Measurements from ENCODE around the gene MAFB. TPM values are rescaled to one million over a fixed set of nuclear protein-coding genes. Genes with fewer than 3 reads are reported as not detected.

Gene MAFB
- total RNA-seq, 1 experiment from 2014 or later: 0.88 TPM

GRCh38 chr20:40664891-40665290 lies 24.1 kb downstream of the MAFB start:
- TF ChIP-seq CTCF (IDR thresholded peaks at IDR 0.05; ENCODE audit: insufficient read depth in 1 of 2, low read depth in 1 of 2, low read length in 1 of 2, severe bottlenecking in 1 of 2, unreplicated experiment in 1 of 2): no peak
- no peak overlapping the region for H3K27ac Mint-ChIP-seq (ENCODE audit: unreplicated experiment)

DNA sequence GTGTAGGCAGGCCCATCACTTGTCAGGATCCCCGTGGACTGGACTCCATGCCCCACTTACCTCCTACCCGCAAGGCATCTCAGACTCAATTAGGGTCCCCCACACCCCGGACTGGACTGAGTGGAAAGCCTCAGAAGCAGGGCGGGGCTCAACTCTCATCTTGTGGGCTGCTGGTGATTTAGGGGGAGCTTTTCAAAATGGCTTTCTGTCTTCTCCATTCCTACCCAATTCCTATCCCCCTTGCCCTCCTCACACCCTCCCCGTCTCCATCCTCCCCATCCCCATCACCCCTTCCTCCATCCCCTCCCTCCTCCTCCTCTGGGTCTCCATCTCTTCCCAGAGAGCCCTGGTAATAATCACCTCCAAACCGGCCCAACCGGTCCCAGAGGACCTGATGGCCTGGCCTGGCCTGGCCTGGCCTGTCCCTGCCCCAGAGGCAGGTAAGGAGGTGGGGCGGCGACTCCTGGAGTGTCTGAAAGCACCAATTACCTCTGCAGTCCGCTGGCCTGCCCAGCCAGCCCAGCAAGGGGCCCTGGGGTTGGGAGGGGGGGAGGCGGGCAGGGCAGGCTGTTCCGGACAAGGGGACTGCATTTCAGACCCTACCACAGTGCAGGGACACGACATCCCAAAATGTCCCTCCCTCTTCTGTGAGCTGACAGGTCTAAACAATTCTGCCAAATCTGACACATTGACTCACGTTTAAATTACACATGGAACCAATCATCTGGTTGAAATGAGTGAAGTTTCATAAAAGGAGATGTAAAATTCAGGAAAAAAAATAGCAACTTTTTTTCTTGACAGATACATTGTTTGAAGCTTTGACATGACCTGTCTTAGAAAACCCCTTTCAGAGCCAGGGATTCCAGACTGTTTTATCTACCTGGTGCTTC lies 24.8 kb downstream of the MAFB start:
- H3K27me3 Mint-ChIP-seq (ENCODE audit: insufficient read depth, unreplicated experiment): peaks cover 3% of the 10 kb centered on the region
- H3K36me3 Mint-ChIP-seq (ENCODE audit: insufficient read depth, unreplicated experiment): no peaks in the 10 kb centered on the region
- TF ChIP-seq CTCF (IDR thresholded peaks at IDR 0.05; ENCODE audit: insufficient read depth in 1 of 2, low read depth in 1 of 2, low read length in 1 of 2, severe bottlenecking in 1 of 2, unreplicated experiment in 1 of 2): no peak
- peak; percentile 82 to 88 for DNase-seq
- H3K27me3 ChIP-seq (replicated peaks; ENCODE audit: control insufficient read depth, insufficient read depth, low read length): no peaks in the 10 kb centered on the region
- H3K27ac Mint-ChIP-seq (ENCODE audit: unreplicated experiment): no peak overlapping the region
- BruUV-seq (replicated peaks): no TSS peak
- H3K4me3 Mint-ChIP-seq (ENCODE audit: unreplicated experiment): no peak overlapping the region
- no peak overlapping the region for H3K4me3 ChIP-seq (ENCODE audit: low read depth, low read length)
- ChIA-PET POLR2A (no interaction called here), CTCF (interaction anchor here (1.4 kb wide), 1 partner anchor 25 kb away, joined by 3 read pairs; no protein-coding TSS in a partner anchor)
- H3K9me3 Mint-ChIP-seq (ENCODE audit: unreplicated experiment): no peaks in the 10 kb centered on the region
- intact Hi-C loops (cut with micrococcal nuclease; ENCODE audit: unreplicated experiment): loop anchor here (1.0 kb wide), 1 partner anchor 45 kb away; no protein-coding TSS in a partner anchor
- H3K9me3 ChIP-seq: no peaks in the 10 kb centered on the region
- peaks cover 32% of the 10 kb centered on the region for H3K4me1 ChIP-seq
- H3K4me1 Mint-ChIP-seq (ENCODE audit: low read depth, unreplicated experiment): peaks cover 6% of the 10 kb centered on the region
- no peaks in the 10 kb centered on the region for H3K36me3 ChIP-seq (ENCODE audit: control insufficient read depth, insufficient read depth, low read length)

More at GRCh38 chr20:40664891-40665290, 24.1 kb downstream of the MAFB start:
- POLR2A ChIA-PET: no interaction called here
- Histone ChIP-seq H3K4me1 (peaks cover 36% of the 10 kb centered on the region), H3K27me3 (replicated peaks; ENCODE audit: control insufficient read depth, insufficient read depth, low read length) (no peaks in the 10 kb centered on the region), H3K9me3 (no peaks in the 10 kb centered on the region), H3K36me3 (ENCODE audit: control insufficient read depth, insufficient read depth, low read length) (no peaks in the 10 kb centered on the region), H3K4me3 (ENCODE audit: low read depth, low read length) (no peak overlapping the region)
- intact Hi-C loops (cut with micrococcal nuclease; ENCODE audit: unreplicated experiment): loop anchor here (1.0 kb wide), 1 partner anchor 46 kb away; no protein-coding TSS in a partner anchor
- Mint-ChIP-seq H3K9me3 (ENCODE audit: unreplicated experiment) (no peaks in the 10 kb centered on the region), H3K27me3 (ENCODE audit: insufficient read depth, unreplicated experiment) (no peaks in the 10 kb centered on the region), H3K36me3 (ENCODE audit: insufficient read depth, unreplicated experiment) (no peaks in the 10 kb centered on the region), H3K4me3 (ENCODE audit: unreplicated experiment) (no peak overlapping the region), H3K4me1 (ENCODE audit: low read depth, unreplicated experiment) (peaks cover 6% of the 10 kb centered on the region)
- BruUV-seq (replicated peaks): no TSS peak
- DNase-seq: no peak
- CTCF ChIA-PET: interaction anchor here (1.4 kb wide), 1 partner anchor 25 kb away, joined by 3 read pairs; no protein-coding TSS in a partner anchor

GRCh38 chr20:40663304-40663790 lies 25.7 kb downstream of the MAFB start:
- Histone ChIP-seq H3K27me3 (replicated peaks; ENCODE audit: control insufficient read depth, insufficient read depth, low read length) (no peaks in the 10 kb centered on the region), H3K4me1 (peaks cover 23% of the 10 kb centered on the region), H3K4me3 (ENCODE audit: low read depth, low read length) (no peak overlapping the region), H3K9me3 (no peaks in the 10 kb centered on the region), H3K36me3 (ENCODE audit: control insufficient read depth, insufficient read depth, low read length) (no peaks in the 10 kb centered on the region)
- H3K36me3 Mint-ChIP-seq (ENCODE audit: insufficient read depth, unreplicated experiment): no peaks in the 10 kb centered on the region
- H3K4me3 Mint-ChIP-seq (ENCODE audit: unreplicated experiment): no peak overlapping the region
- peaks cover 6% of the 10 kb centered on the region for H3K4me1 Mint-ChIP-seq (ENCODE audit: low read depth, unreplicated experiment)
- ChIA-PET POLR2A (interaction anchor here (0.6 kb wide), 1 partner anchor 44 kb away, joined by 5 read pairs; no protein-coding TSS in a partner anchor), CTCF (no interaction called here)
- no TSS peak for BruUV-seq (replicated peaks)
- no peak for TF ChIP-seq CTCF (IDR thresholded peaks at IDR 0.05; ENCODE audit: insufficient read depth in 1 of 2, low read depth in 1 of 2, low read length in 1 of 2, severe bottlenecking in 1 of 2, unreplicated experiment in 1 of 2)
- no peak for DNase-seq
- H3K27ac Mint-ChIP-seq (ENCODE audit: unreplicated experiment): no peak overlapping the region
- intact Hi-C loops (cut with micrococcal nuclease; ENCODE audit: unreplicated experiment): no loop called here
- no peaks in the 10 kb centered on the region for H3K9me3 Mint-ChIP-seq (ENCODE audit: unreplicated experiment)
- peaks cover 3% of the 10 kb centered on the region for H3K27me3 Mint-ChIP-seq (ENCODE audit: insufficient read depth, unreplicated experiment)

All from Caco-2 (cell line).